Coronary artery (tissue), 2 donors: ENCODE data around the gene TMEM200B.
A peak's percentile ranks its signal among the peaks of the same experiment; 100 is the strongest.
"Not testable (repeated sequence)": the region's sequence is repeated elsewhere in the genome, so short reads cannot be mapped to it uniquely, and the experiment has no call there.

ENCODE experiments used
- DNase-seq: peaks from one replicate; pipeline ENCODE4 v3.0.0-alpha.2; 2017; ENCODE audit warnings: low spot score
- H3K27ac ChIP-seq, 2 donors: fragments of 200-600 bp; sonication (generic); one replicate each; pipeline ENCODE4 v1.5.1; 2016 to 2019
- H3K4me3 ChIP-seq: fragments of 200-600 bp; sonication (generic); 2 replicates; pipeline ENCODE4 v1.5.1; 2016; ENCODE audit warnings: mild to moderate bottlenecking, moderate library complexity
- TF ChIP-seq, protein P1 (sequence below): fragments of 200-600 bp; sonication (generic); IDR thresholded peaks from one replicate; pipeline ENCODE4 v1.5.1; 2019; ENCODE audit warnings: antibody characterized with exemption

TMEM200B gene

DNA sequence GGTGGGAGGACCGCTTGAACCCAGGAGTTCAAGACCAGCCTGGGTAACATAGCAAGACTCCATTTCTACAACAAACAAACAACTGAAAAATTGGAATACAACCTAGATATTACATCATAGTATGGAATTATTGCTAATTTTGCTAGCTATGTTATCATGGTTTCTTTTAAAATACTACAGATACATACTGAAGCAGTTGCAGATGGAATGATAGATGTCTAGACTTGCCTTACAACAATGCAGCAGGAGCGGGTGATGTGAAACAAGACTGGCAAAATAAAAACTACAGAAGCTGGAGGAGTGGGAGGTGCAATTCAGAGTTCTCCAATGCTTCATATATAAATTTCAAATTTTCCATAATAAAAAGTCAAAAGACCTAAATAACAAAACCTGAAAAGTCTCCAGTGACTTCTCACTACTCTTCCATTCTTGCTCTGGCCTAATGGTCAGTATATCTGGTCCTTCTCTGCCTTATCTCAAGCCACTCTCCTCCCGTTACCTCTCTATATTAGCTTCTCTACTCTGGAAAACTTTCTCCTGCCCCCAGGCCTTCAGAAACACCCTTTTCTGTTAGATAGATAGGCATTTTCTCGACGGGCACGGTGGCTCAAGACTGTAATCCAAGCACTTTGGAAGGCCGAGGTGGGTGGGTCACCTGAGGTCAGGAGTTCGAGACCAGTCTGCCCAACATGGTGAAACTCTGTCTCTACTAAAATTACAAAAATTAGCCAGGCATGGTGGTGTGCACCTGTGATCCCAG lies 28.5 kb upstream of the TMEM200B start:
- H3K27ac ChIP-seq = no peak overlapping the region
- no peak for DNase-seq
- TF ChIP-seq, protein P1, sequence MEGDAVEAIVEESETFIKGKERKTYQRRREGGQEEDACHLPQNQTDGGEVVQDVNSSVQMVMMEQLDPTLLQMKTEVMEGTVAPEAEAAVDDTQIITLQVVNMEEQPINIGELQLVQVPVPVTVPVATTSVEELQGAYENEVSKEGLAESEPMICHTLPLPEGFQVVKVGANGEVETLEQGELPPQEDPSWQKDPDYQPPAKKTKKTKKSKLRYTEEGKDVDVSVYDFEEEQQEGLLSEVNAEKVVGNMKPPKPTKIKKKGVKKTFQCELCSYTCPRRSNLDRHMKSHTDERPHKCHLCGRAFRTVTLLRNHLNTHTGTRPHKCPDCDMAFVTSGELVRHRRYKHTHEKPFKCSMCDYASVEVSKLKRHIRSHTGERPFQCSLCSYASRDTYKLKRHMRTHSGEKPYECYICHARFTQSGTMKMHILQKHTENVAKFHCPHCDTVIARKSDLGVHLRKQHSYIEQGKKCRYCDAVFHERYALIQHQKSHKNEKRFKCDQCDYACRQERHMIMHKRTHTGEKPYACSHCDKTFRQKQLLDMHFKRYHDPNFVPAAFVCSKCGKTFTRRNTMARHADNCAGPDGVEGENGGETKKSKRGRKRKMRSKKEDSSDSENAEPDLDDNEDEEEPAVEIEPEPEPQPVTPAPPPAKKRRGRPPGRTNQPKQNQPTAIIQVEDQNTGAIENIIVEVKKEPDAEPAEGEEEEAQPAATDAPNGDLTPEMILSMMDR = no peak
- no peak overlapping the region for H3K4me3 ChIP-seq

DNA sequence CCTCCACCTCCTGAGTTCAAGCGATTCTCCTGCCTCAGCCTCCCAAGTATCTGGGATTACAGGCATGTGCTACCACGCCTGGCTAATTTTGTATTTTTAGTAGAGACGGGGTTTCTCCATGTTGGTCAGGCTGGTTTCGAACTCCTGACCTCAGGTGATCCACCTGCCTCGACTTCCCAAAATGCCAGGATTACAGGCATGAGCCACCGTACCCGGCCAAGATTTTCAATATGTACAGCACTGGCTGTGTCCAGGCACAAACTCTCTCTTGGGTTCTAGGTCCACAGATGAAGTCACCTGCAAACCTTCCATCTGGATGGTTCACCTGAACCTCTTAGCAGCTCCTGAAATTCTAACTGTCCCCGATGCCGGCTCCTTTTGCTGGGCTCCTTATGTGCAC lies 26.6 kb upstream of the TMEM200B start:
- DNase-seq, H3K27ac ChIP-seq, H3K4me3 ChIP-seq: not testable (repeated sequence)

DNA sequence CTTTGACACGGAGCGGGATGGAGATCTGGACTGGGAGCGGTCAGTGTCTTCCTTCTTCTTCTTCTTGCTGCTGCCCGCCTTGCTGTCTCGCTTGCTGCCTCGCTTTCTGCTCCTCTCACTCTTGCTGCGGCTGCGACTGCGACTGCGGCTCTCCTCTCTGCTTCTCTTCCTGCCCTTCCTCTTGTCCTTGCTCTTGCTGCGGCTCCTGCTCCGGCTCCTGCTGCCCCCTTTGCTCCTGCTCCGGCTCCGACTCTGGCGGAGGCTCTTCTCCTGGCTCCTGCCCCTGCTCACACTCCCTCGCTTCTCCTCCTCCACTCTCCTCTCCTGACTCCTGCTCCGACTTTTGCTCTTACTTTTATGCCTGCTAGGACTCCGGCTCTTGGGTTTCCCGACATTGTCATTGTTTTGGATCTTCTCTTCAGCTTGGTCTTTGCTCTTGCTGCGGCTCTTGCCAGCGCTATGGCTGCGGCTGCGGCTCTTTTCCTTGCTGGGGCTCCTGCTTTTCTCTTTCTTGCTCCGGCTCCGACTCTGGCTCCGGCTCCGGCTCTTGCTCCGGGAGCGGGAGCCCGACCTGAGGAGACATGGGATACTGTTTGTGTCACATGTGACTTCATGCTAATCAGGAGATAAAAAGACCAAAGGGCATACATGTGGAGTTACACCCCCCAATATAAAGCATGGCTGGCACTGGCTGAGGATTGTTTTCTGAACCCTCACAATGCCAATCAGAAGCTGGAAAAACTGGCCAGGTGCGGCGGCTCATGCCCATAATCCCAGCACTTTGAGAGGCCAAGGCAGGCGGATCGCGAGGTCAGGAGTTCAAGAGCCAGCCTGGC lies 25.2 kb upstream of the TMEM200B start:
- no peak for DNase-seq
- Histone ChIP-seq H3K27ac (no peak overlapping the region), H3K4me3 (no peak overlapping the region)
- TF ChIP-seq, protein P1 = no peak

DNA sequence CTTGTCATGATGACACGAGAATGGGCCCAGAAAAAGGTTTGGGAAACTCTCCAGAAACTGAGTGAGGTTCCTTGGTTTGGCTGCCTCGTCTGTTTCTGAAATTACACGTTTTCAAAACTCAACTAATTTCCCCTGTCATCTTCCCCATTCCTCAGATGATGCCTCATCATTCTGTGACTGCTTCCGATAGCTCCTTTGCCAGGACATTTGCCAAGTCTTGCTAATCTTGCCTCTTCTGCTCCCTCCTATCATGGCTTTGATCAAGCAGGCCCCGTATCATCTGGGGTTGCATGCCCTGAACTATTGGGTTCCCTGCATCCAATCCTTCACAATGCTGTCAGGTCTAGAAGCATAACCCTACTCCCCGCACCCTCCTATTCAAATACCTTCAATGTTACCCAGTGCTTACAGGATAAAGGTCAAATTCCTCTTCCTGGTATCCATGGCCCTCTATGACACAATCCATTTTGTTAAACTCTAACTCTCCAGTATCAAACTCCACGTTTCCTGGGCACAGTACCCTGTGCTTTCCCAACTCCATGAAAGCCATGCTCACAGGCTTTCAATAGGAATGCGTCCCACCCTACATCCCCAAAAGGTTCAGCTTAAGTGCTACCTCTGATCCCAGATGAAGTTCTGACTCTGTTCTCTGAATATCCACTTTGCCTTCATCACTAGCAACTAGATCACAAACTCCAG lies 22.2 kb upstream of the TMEM200B start:
- no peak for DNase-seq
- no peak overlapping the region for H3K27ac ChIP-seq

DNA sequence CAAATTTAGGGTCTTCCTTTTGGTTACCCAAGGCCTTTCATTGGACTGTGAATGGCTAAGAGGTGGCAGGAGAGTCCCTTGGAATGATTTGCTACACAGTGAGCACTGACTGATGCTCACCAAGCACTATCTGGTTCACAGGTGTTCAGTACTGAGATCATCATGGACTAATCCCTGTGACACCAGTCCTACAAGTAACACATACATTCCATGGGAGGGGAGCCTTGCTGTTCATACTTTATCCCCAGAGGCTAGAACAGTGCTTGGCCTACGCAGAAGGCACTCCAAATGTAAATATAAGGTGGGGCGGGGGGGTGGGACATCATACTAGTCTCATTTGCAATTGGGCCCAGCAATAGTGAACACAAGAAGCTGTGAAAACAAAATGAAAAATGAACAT lies 20.5 kb upstream of the TMEM200B start:
- TF ChIP-seq, protein P1 = no peak
- Histone ChIP-seq H3K4me3 (no peak overlapping the region), H3K27ac (no peak overlapping the region)
- DNase-seq = peak; percentile 26

More for the DNA sequence above, 22.2 kb upstream of the TMEM200B start:
- H3K4me3 ChIP-seq = no peak overlapping the region
- TF ChIP-seq, protein P1 = no peak

DNA sequence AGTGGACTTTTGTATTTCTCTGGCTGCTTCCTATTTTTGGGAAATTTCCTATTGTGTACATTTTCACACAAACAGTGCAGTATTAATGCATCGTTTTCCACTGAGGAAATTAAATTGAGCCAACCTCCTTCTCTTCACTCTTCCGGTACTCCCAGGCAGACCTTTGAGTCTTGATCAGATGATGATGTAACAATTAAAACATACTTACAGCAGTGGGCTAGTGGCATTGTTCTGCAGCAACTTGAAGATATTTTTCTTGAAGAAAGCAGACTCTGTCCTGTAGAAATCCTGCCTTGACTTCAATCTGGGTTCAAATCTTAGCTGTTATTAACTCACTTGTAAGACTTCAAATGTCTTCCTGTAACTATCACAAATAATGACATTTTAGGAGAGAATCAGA lies 19.0 kb upstream of the TMEM200B start:
- H3K27ac ChIP-seq = no peak overlapping the region
- TF ChIP-seq, protein P1 = no peak
- no peak for DNase-seq
- H3K4me3 ChIP-seq = no peak overlapping the region

DNA sequence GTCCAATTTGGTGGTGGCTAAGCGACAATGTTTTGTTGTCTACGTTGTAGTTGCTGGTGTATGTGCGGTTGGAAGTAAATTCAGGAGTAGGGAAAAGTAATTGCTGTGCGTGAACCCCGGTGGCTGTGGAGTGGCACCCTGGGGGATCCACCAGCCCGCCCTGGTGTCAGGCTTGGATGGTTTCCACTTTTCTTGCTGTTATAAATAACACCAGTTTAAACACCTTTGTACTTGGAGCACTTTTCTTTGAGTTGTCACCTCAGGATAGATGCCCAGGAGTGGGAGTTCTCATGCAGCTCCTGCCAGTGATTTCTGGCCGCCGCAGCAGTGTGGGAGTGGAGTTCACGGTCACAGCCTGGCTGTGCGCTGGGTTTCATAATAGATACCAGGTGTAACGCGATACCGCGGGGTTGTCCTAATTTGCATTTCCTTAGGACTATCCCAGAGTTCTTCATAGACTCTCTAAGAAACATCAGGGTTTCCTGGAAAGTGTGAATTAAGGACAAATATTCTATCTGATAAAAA lies 12.8 kb upstream of the TMEM200B start:
- DNase-seq = no peak
- Histone ChIP-seq H3K4me3 (no peak overlapping the region), H3K27ac (no peak overlapping the region)
- TF ChIP-seq, protein P1 = no peak
